IMR-90 (cell line): ENCODE measurements around the gene FERMT3.
"Not testable (repeated sequence)": the region's sequence is repeated elsewhere in the genome, so short reads cannot be mapped to it uniquely, and the experiment has no call there.

Experiments used
- CEBPB ChIP-seq: IDR thresholded peaks from 2 replicates; pipeline ENCODE4 v1.6.1; 2012; ENCODE audit warnings: low read depth, low read length, improper control_type of control experiment
- CHD1 ChIP-seq: IDR thresholded peaks from 2 replicates; pipeline ENCODE4 v1.6.1; 2012; ENCODE audit warnings: low read depth, low read length, improper control_type of control experiment
- MAZ ChIP-seq: IDR thresholded peaks from 2 replicates; pipeline ENCODE4 v1.6.1; 2012; ENCODE audit warnings: low read depth, mild to moderate bottlenecking, low read length, improper control_type of control experiment, moderate library complexity, borderline replicate concordance
- MXI1 ChIP-seq: IDR thresholded peaks from 2 replicates; pipeline ENCODE4 v1.6.1; 2012; ENCODE audit warnings: low read depth, mild to moderate bottlenecking, low read length, moderate library complexity, borderline replicate concordance
- POLR2A ChIP-seq: IDR thresholded peaks from 2 replicates; pipeline ENCODE4 v1.6.1; 2012; ENCODE audit warnings: mild to moderate bottlenecking, low read depth, low read length
- RAD21 ChIP-seq: IDR thresholded peaks from 2 replicates; pipeline ENCODE4 v1.6.1; 2012; ENCODE audit warnings: low read length, improper control_type of control experiment
- SMC3 ChIP-seq: fragments of 150-350 bp; IDR thresholded peaks from 2 replicates; pipeline ENCODE4 v1.6.1; 2016; ENCODE audit warnings: low read depth, mild to moderate bottlenecking, antibody characterized with exemption, low read length, moderate library complexity
- TF ChIP-seq, protein P1 (sequence below): conservative IDR thresholded peaks from 2 replicates; pipeline ENCODE4 v1.5.1; 2012; ENCODE audit warnings: mild to moderate bottlenecking, low read depth, low read length, improper control_type of control experiment
- TF ChIP-seq, protein P2 (sequence below): fragments of 150-350 bp; IDR thresholded peaks from 2 replicates; pipeline ENCODE4 v1.6.1; 2017; ENCODE audit warnings: mild to moderate bottlenecking, antibody characterized with exemption, low read length, low read depth
- TF ChIP-seq, protein P3 (sequence below): fragments of 150-350 bp; IDR thresholded peaks from 2 replicates; pipeline ENCODE4 v1.6.1; 2016; ENCODE audit warnings: low read depth, mild to moderate bottlenecking, low read length, moderate library complexity, borderline replicate concordance

DNA sequence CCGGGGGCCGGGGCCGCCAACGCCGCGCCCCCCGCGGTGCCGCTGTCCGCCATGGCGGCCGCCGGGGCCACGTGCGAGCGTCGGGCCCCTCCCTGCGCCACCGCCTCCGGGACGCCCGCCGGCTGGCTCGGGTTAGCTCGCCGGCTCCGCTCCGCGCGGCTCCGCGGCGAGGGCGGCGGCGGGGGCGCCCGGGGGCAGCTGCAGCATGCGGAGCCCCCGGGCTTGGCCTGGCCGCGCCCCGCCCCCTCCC, 40.0 kb downstream of the FERMT3 start:
- TF ChIP-seq, protein P1, sequence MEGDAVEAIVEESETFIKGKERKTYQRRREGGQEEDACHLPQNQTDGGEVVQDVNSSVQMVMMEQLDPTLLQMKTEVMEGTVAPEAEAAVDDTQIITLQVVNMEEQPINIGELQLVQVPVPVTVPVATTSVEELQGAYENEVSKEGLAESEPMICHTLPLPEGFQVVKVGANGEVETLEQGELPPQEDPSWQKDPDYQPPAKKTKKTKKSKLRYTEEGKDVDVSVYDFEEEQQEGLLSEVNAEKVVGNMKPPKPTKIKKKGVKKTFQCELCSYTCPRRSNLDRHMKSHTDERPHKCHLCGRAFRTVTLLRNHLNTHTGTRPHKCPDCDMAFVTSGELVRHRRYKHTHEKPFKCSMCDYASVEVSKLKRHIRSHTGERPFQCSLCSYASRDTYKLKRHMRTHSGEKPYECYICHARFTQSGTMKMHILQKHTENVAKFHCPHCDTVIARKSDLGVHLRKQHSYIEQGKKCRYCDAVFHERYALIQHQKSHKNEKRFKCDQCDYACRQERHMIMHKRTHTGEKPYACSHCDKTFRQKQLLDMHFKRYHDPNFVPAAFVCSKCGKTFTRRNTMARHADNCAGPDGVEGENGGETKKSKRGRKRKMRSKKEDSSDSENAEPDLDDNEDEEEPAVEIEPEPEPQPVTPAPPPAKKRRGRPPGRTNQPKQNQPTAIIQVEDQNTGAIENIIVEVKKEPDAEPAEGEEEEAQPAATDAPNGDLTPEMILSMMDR = not testable (repeated sequence)
- TF ChIP-seq, protein P2, sequence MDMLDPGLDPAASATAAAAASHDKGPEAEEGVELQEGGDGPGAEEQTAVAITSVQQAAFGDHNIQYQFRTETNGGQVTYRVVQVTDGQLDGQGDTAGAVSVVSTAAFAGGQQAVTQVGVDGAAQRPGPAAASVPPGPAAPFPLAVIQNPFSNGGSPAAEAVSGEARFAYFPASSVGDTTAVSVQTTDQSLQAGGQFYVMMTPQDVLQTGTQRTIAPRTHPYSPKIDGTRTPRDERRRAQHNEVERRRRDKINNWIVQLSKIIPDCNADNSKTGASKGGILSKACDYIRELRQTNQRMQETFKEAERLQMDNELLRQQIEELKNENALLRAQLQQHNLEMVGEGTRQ = not testable (repeated sequence)
- not testable (repeated sequence) for TF ChIP-seq CHD1, RAD21, SMC3, POLR2A, MAZ, CEBPB
- TF ChIP-seq, protein P3, sequence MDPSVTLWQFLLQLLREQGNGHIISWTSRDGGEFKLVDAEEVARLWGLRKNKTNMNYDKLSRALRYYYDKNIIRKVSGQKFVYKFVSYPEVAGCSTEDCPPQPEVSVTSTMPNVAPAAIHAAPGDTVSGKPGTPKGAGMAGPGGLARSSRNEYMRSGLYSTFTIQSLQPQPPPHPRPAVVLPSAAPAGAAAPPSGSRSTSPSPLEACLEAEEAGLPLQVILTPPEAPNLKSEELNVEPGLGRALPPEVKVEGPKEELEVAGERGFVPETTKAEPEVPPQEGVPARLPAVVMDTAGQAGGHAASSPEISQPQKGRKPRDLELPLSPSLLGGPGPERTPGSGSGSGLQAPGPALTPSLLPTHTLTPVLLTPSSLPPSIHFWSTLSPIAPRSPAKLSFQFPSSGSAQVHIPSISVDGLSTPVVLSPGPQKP = not testable (repeated sequence)
- peak; percentile 50; the same call in 1 of the 2 replicates for TF ChIP-seq MXI1
